Measurements from ENCODE around the gene C4B.
"Not testable (repeated sequence)": the region's sequence is repeated elsewhere in the genome, so short reads cannot be mapped to it uniquely, and the experiment has no call there.

The C4B gene

GRCh38 chr6:32014547-32014946, at the start of gene C4B:
Gene C4B, plus strand, starts transcription at chr6:32014795. Its CDS starts 51 bp downstream, at chr6:32014846.
- not testable (repeated sequence) for DNase-seq

GRCh38 chr6:31965700-31966099, 48.9 kb upstream of the C4B start:
- DNase-seq: no peak

- DNase-seq: no peak
These were observed 48.1 kb upstream of the C4B start for GRCh38 chr6:31966506-31966905.

- no peak for DNase-seq
These were observed 47.3 kb upstream of the C4B start for GRCh38 chr6:31966997-31967925.

GRCh38 chr6:31967926-31968320, 46.7 kb upstream of the C4B start:
- no peak for DNase-seq

- no peak for DNase-seq
These were observed 46.3 kb upstream of the C4B start for GRCh38 chr6:31968326-31968725.

- DNase-seq: no peak
These were observed 45.5 kb upstream of the C4B start for GRCh38 chr6:31968791-31969711.

- no peak for DNase-seq
These were observed 44.6 kb upstream of the C4B start for GRCh38 chr6:31969712-31970603.

- DNase-seq: no peak
These were observed 43.9 kb upstream of the C4B start for GRCh38 chr6:31970604-31971271.

- no peak for DNase-seq
These were observed 43.2 kb upstream of the C4B start for GRCh38 chr6:31971279-31971992.

- peak; percentile 97 to 98 for DNase-seq
These were observed 42.4 kb upstream of the C4B start, which contains the start of gene DXO for GRCh38 chr6:31971993-31972708. Gene DXO, minus strand, starts transcription at chr6:31972138. Its CDS starts 463 bp downstream, at chr6:31971675.

- no peak for DNase-seq
These were observed 41.8 kb upstream of the C4B start for GRCh38 chr6:31972709-31973350.

GRCh38 chr6:31976065-31976464, 38.5 kb upstream of the C4B start:
- not testable (repeated sequence) for DNase-seq

- no peak for DNase-seq
These were observed 36.7 kb upstream of the C4B start for GRCh38 chr6:31977816-31978431.

- DNase-seq: no peak
These were observed 35.8 kb upstream of the C4B start for GRCh38 chr6:31978831-31979230.

GRCh38 chr6:31979238-31979898, 35.2 kb upstream of the C4B start:
- DNase-seq: no peak

GRCh38 chr6:31980195-31980876, 34.3 kb upstream of the C4B start:
- not testable (repeated sequence) for DNase-seq

GRCh38 chr6:31980998-31981397, 33.6 kb upstream of the C4B start:
- DNase-seq: not testable (repeated sequence)

Measured in activated CD4-positive, alpha-beta T cell treated with anti-CD3 and anti-CD28 coated beads, Interleukin-2, amount 50 U/mL, for 4 hours (primary cell).